A204.1 (cell line): ENCODE results near the gene GPR32.
"Not testable (repeated sequence)": the region's sequence is repeated elsewhere in the genome, so short reads cannot be mapped to it uniquely, and the experiment has no call there.

Source experiments
- FAIRE-seq: peaks from 2 replicates; lab custom pipeline; 2012; peaks lifted over from hg19 to GRCh38; lab: Jason Lieb, UNC

Gene GPR32

GRCh38 chr19:50780753-50781435, 10.6 kb downstream of the GPR32 start:
- FAIRE-seq = no peak

DNA sequence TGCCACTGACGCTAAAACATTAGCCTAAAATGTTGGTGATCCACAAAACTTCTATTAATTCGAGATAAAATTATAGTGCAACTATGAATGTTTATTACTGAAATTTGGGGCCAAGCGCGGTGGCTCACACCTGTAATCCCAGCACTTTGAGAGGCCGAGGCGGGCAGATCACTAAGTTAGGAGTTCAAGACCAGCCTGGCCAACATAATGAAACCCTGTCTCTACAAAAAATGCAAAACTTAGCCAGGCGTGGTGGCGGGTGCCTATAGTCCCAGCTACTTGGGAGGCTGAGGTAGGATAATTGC, 13.5 kb downstream of the GPR32 start:
- not testable (repeated sequence) for FAIRE-seq

DNA sequence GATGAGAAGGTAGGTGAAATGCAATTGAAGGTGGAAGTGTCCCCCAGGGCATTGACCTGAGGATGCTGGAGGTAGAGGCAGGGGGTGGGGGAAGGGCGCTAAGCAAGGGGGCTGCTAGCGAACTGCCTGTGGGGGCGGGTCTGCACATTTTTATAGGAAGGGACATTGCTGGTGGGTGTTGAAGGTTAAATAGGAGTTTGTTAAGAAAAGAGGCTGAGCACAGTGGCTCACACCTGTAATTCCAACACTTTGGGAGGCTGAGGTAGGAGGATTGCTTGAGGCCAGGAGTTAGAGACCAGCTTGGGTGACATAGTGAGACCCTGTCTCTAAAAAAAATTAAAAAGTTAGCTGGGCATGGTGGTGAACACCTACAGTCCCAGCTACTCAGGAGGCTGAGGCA, 14.4 kb downstream of the GPR32 start:
- no peak for FAIRE-seq

DNA sequence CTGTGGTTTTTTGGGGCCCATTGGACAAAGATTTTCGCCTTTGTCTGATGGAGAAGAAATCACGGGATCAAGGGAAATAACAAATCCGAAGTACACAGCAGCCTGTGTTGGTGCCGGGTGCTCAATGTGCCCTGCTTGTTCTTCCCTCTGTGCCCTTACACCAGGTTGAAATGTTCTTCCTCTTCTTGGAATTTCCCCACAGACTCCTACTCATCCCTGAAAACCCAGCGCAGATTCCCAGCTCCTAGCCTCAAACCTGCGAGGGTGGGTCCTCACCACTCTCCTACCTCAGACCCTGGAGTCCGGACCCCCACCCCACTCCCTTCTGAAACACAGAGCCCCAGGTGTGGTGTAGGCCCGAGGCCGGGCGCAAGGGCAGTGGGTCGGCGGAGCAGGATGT, 15.1 kb downstream of the GPR32 start:
- FAIRE-seq = no peak

DNA sequence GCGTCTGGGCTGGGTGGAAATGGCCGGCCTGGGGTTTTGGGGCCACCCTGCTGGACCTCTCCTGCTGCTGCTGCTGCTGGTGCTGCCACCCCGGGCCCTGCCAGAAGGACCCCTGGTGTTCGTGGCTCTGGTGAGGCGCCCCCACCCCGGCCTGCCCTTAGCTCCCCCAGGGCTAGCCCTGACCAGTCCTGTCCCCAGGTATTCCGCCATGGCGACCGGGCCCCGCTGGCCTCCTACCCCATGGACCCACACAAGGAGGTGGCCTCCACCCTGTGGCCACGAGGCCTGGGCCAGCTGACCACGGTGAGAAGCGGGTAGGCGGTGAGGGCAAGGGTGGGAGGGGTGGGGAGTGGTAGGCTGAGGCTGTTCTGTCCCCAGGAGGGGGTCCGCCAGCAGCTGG, 20.1 kb downstream of the GPR32 start, which contains the start of gene ACP4:
TSS of gene ACP4 (plus strand) at position 20 of the 400 bp plus-strand sequence. CDS start at position 20, 0 bp downstream.
- FAIRE-seq = no peak

DNA sequence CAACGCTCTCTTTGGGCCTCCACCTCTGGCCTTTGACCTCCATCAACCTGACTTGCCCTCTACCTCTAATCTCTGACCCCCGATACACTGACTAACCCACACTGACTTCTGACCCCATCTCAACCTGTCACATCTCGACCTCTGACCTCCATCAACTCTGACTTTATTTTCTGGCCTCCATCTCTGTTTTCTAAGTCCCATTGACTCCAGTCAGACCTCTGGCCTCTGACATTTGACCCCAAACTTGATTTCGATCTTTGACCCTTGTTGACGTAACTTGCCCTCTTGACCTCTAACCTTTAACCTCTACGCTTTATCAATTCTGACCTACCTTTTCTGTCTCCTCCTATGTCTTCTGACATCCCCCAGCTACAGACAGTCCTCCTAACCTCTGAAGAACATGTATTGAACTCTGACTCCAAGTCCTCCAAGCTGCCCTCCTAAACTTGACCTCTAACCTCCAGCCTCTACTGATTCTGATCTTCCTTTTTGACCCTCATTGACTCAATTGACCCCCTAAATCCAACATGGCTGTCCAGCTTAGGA, 20.7 kb downstream of the GPR32 start:
- FAIRE-seq = no peak

DNA sequence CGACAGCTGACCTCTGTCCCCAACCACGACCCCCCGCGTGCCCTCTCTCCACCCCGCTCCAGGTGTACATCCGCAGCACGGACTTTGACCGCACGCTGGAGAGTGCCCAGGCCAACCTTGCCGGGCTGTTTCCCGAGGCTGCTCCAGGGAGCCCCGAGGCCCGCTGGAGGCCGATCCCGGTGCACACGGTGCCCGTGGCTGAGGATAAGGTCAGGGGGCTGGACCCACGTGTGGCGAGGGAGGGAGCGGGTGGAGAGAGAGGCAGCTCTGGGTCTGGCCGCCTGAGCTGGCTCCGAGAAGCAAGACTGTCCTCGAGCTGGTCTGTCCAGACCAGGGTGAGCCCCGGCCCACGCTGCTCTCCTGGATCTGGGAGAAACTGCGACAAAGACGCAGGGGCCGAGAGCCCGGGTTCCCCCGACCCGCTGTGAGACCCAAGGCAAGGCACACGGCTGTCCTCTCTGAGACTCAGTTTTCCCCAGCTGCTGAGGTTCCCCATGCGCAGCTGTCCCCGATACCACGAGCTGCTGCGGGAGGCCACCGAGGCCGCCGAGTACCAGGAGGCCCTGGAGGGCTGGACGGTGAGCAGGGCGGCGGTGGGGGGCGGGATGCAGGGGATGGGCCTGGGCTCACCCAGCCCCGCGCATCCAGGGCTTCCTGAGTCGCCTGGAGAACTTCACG, 21.5 kb downstream of the GPR32 start:
- no peak for FAIRE-seq

DNA sequence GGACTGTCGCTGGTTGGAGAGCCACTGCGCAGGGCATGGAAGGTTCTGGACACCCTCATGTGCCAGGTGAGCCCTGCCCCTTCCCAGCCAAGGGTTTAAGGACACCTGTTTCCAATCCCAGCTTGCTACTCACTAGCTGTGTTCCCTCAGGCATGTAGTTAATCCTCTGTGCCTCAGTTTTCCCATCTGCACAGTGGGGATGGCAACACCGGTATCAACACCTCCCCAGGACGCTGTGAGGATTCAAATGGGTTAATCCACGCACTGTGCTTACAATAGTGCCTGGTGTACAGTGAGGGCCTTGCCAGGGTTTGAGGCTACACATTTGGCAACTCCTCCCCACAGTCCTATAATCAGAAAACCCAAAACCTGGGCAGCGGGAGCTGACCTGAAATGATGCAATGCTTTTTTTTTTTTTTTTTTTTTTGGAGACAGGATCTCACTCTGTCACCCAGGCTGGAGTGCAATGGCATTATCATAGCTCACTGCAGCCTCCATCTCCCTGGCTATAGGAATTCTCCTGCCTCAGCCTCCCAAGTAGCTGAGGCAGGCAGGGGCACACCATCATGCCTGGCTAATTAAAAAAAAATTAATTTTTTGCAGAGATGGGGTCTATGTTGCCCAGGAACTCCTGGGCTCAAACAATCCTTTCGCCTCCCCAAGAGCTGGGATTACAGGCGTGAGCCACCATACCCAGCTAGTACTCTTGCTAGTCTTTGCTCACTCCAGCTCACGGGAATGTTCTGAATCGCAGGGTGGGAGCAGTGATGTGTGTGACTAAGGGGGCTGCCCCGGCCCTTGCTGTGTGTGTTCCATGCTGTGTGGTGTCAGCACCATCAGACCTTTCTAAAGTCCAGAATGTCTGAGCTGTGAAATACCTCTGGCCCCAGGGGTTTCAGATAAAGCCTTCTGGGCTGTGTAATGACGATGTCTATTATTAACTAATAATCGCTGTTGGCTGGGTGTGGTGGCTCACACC, 22.3 kb downstream of the GPR32 start:
- FAIRE-seq = no peak

DNA sequence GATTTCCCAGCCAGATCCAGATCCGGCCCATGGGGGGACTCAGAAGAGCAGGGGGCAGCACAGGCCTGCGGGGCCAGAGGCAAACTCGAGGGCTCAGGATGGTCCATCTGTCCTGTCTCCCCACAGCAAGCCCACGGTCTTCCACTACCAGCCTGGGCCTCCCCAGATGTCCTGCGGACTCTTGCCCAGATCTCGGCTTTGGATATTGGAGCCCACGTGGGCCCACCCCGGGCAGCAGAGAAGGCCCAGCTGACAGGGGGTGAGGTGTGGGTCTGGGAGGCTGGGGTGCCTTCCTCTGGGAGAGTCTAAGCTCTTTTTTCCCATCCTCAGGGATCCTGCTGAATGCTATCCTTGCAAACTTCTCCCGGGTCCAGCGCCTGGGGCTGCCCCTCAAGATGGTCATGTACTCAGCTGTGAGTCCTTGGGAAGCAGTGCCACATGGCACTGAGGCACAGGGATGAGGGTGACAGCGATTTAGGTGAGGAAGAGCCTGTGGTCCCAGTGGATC, 23.3 kb downstream of the GPR32 start:
- FAIRE-seq = no peak

GRCh38 chr19:50794074-50794875, 24.0 kb downstream of the GPR32 start:
- no peak for FAIRE-seq

GRCh38 chr19:50794876-50795663, 24.8 kb downstream of the GPR32 start:
- FAIRE-seq = no peak

DNA sequence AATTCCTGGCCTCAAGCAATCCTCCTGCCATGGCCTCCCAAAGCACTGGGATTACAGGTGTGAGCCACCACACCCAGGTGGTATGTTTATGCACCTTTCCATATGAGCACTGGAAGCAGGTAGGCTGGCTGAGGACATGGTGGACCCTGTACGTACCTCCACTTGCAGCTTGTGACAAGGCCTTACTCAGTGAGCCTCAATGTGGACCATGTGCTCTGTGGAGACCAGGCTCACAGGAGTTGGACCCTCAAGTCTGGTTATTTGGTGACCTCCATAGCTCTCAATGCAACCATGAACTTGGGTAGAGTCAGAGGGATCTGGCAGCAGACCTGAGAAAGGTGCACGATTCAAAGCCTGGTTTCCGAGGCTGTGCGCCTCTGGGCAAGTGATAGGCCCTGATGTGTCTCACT, 25.4 kb downstream of the GPR32 start:
- FAIRE-seq = no peak

DNA sequence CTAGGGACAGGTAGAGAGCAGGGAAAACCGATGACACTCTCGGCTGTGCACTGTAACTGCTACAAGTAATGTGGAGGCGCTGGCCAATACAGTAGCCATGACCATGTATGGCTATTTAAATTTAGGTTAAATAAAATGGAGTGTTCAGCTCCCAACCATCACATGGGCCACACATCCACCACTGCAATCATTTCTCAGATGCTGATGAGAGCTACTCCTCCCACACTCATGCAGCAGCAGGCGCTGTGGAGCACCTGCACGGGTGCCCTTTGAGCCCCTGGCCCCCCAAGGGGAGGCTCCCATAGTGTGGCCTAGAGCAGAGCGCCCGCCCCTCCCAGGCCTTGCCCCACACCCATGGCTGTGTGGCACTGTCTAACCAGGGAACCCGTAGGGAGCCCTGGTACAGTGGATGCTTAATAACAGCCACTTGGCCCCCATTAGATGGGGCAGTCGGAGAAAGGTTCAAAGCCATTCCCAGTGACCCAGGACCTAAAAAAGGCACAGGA, 25.9 kb downstream of the GPR32 start:
- FAIRE-seq = no peak

GRCh38 chr19:50796634-50797428, 26.6 kb downstream of the GPR32 start:
- FAIRE-seq = no peak

DNA sequence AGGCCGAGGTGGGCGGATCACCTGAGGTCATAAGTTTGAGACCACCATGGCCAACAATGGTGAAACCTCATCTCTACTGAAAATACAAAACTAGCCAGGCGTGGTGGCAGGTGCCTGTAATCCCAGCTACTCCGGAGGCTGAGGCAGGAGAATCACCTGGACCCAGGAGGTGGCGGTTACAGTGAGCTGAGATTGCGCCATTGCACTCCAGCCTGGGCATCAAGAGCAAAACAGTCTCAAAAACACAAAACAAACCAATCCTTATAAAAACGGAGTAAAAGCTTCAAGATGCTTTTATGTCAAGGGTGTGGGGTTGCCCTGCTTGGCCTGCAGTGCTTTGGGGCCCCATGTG, 27.1 kb downstream of the GPR32 start:
- no peak for FAIRE-seq

DNA sequence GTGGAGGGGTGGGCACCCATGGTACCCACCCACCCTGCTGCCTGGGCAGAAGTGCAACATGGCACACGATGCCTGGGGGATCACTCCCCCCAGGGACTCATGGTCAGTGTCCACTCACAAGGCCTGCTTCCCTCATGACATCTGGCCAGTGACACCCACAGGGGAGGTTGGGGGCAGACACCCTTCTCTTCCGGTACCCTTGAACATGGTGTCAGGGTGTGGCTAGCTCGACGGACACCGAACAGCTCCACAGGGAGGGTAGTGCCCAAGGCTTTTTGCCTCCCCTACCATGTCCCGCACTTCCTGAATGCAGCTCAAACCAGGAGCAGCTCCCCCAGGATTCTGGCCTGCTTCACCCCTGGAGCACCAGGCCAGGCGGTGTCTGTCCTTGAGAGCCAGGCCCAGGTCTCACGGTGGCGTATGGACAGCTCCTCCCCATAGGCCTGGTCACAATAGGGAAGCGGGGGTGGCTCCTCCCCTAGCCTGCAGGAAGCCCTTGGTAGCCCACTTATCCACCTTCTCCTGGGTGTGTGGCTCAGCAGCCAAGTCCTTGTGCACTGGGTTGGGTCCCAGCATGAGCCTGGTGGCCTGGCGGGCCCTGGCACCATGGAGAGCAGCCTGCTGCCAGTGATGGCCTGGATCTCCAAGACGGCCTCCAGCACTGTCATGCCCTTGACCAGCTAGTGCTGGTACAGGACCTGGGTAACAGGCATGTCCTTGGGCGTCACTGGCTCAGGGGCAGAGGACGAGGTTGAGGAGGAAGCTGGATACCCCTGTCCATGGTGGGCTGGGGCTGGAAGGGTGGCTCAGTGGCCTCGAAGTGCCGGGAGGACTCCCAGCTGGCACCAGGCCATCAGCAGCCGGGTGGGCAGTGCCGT, 27.8 kb downstream of the GPR32 start:
- FAIRE-seq = no peak

- FAIRE-seq = no peak
Measured at GRCh38 chr19:50798659-50799546, 28.6 kb downstream of the GPR32 start.

- no peak for FAIRE-seq
Measured at GRCh38 chr19:50799547-50799851, 29.2 kb downstream of the GPR32 start.
